HG02981 (cell line): Measurements from ENCODE around the gene PROSER3.

Experiments used
- ATAC-seq: cut with Tn5 transposase; IDR thresholded peaks from one replicate; pipeline ENCODE4 v1.9.1; 2021; ENCODE audit warnings: mild to moderate bottlenecking, moderate library complexity; ENCODE audit not compliant: unreplicated experiment

Gene PROSER3

DNA sequence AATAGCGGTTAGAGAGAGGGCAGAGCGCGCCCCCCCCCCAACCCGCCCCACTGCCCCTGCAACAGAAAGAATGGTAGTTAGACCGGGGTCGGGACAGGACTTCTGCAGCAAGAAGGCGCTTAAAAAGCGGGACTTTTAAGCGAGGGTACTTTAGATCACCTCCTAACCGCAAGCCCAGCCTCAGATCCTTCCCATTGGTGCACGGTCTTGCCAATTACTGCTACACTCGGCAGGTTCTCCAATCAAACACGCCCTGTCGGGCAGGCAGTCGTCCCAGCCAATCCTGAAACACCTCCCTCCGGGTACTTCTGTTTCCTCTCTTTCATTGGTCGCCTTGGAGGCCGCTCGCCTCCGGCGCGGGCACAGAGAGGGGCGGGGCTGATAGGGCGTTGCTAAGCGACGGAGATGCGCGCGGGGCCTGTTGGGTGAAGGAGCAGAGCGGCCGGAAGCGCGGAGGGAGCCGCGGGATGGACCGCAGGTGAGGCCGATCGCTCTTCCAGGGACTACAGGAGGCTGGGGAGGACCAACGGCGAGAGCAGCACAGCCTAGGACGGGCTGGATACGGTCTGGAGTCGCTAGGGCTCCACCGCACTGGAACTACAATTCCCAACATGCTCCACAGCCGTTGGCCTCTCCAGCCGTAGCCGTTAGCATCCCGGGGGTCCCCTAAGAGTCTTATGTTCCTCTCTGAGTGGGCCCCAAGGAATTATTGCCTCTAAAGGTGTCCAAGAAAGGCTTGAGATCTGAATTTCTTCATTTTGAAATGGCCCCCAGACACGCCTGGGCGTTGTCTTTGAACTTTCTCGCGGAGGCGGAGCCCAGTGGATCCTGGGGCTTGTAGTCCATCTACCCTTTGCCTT, at the start of gene PROSER3:
PROSER3 (plus strand) TSS at position 428 of the 860 bp plus-strand sequence; CDS start at position 468, 40 bp downstream.
- peak; percentile 98 for ATAC-seq

DNA sequence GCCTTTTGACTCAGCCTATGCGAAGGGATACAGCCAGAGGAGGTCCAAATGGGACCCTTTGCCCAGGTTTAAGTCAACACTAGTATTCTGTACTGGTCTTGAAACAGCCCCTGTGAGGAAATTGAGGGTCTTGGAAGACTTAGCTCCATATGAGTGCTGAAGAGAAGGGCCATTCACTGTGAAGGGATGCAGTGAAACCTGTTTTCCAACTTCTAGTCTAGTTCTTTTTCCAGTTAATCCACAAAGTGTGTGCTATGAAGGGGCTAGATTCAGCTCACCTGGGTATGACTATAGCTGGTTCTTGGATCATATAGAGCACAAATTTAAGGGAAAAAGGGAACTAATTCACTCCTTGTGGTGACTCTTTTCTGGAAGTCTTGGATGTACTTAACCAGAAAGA, 49.6 kb upstream of the PROSER3 start:
- ATAC-seq = no peak

DNA sequence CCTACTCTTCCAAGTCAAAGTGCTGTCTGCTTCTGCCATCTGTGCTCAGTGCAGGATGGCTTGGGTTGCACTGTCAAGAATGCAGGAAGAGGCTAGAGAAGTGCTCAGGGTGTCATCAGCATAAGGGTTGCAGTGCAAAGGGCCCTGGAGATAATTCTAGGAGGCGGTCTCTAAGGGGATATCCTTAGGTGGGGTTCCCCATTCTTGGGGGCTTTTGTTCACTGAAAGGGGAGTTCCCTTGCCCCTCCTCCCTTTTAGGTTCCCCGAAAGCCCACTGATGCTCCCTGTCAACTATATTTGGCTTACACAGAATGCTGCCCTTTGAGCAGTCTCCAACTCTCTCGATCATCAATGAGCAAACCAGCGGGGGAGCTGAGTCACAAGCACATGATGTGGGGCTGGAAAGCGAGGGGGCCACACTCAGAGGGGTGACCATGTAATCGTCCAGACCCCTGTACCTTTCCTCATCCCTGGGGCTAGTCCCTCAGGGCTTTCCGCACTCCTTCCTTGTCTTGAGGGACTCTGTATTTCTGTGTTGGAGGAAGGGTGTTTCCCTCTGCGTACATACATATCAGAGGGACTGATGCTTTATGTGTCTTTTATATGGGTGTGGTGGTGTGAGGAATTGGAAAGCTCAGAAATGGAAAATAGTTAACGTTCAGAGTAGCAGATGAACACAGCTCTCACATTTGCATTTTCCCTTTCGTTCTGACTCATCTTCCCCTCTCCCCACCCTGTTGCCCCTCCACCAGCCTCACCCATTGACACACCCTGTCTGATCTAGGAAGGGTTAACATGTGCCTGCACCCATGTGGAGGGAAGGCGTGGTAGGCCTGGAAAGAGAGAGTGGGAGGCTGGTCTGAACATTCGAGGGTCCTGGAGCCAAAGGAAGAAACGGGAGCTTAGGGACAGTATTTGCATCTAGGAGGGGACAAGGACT, 46.9 kb upstream of the PROSER3 start:
- ATAC-seq = no peak

DNA sequence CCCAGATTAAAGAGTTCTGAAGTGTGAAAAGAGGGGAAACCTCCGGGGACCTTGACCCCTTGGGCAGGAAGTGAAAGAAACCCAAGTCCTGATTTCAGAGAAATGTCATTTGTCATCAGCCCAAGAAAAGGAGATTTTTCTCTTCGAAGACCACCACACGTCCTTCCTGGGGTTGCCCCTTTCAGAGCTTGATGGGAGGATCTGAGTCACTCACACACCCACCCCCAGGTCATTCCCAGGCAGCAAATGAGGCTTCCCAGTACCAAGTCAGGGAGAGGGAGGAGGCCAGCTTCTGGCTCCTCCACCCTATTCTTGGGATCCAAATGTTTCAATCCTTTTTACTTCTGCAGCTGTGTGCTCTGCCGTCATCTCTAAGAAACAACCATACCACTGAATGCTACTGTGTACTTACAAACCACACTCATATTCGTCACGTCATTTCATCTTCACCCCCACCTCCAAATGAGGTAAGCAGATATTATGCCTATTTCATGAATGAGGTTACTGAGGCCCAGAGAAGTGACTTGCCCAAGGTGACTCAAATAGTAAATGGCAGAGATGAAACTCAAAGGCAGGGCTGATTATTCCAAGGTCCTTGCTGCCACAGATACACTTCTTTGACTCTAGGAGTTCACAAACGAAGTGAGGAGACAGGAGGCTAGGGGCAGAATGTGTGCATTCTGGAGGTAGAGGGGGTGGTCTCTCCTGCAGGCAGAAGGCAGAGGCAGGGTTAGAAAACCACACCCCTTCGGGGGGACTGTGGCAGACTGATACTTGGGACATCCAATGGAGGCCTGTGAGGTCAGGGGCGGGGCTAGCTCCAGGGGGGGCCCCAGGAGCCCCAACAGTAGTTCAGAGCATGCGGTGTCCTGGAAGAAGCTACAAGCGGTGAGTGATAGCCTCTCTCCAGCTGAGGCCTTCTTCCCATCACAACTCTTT, 45.1 kb upstream of the PROSER3 start:
- no peak for ATAC-seq

DNA sequence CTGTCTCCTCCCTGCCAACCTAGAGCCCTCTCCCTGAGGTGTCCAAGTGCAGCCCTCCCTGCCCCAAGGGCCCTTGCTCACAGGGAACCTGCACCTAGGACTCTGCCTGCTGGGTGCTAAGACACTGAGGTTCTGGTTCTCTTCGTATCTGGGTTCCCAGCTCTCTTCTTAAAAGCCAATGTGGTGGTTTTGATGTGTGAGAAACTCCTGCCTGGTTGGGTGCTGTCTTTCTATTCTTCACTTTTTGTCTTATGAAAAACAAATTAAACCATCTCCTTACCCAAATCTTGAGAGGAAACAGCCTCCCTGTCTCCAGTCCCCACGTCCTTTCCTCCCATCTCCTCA, 44.5 kb upstream of the PROSER3 start:
- no peak for ATAC-seq

DNA sequence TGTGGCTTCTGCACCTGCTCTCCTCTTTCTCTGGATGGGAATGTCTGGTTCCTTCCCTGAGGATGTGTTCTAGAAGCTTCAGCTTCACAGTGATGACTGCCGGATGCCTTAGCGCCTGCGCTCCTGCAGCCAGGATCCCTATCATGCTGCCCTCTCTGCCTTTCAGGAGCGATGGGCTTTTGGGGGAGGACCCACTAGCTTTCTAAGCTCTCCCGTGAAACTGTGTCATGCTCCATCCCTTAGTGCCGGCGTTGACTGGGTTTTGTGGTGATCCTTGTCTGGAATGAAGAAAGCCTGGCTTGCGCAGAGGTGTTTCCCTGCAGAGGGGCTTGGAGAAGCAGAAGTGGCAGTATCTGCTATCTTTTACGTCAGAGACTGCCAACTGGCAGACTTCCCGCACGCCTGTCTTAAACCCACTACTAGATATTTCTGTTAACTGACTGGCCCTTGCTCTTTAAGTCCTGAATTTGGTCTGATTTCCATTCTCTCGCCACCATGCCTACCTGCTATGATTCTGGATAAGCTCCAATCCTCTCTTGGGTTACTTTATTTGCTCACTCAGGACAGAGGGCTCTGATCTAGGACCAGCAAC, 44.0 kb upstream of the PROSER3 start:
- ATAC-seq = no peak

DNA sequence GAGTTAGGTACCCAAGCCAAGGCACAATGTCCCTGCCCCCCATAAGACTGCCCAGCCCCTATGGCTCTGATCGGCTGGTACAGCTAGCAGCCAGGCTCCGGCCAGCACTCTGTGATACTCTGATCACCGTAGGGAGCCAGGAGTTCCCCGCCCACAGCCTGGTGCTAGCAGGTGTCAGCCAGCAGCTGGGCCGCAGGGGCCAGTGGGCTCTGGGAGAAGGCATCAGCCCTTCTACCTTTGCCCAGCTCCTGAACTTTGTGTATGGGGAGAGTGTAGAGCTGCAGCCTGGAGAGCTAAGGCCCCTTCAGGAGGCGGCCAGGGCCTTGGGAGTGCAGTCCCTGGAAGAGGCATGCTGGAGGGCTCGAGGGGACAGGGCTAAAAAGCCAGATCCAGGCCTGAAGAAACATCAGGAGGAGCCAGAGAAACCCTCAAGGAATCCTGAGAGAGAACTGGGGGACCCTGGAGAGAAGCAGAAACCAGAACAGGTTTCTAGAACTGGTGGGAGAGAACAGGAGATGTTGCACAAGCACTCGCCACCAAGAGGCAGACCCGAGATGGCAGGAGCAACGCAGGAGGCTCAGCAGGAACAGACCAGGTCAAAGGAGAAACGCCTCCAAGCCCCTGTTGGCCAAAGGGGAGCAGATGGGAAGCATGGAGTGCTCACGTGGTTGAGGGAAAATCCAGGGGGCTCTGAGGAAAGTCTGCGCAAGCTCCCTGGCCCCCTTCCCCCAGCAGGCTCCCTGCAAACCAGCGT, 43.2 kb upstream of the PROSER3 start:
- no peak for ATAC-seq

DNA sequence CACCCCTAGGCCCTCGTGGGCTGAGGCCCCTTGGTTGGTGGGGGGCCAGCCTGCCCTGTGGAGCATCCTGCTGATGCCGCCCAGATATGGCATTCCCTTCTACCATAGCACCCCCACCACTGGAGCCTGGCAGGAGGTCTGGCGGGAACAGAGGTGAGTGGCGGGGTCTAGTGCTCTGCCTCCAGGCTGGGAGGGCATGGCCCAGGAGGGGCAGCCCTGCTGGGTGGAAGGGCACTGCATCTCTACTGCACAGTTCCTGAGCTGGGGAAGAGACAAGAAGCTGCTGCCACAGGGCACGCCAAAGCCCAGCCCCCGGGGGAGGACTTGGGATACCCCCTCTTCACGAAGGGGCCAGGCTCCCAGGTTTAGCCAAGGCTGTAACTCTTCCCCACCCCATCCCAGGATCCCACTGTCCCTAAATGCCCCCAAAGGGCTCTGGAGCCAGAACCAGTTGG, 42.6 kb upstream of the PROSER3 start:
- no peak for ATAC-seq

DNA sequence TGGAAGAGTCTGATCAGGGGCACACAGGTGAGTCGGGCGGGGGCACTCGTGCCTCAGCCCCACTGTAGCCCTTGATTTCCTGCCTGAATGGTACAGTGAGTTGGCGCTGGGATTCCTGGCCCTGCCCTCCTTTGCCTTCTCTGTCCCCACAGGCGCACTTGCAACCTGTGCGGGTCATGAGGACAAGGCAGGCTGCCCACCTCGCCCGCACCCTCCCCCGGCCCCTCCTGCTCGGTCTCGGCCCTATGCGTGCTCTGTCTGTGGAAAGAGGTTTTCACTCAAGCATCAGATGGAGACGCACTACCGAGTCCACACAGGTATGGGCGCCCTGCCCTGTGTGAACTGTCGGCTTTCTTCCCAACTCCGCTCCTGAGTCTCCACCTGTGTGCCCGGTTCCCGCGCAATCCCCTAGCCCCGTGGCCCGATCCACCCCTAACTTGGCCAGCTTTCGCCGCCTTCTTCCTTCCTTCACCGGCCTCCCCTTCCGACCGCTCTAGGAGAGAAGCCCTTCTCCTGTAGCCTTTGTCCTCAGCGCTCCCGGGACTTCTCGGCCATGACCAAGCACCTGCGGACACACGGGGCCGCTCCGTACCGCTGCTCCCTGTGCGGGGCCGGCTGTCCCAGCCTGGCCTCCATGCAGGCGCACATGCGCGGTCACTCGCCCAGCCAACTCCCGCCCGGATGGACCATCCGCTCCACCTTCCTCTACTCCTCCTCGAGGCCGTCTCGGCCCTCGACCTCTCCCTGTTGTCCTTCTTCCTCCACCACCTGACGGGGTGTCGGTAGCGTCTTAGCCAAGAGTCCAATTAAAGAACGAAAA, 41.8 kb upstream of the PROSER3 start:
- no peak for ATAC-seq

DNA sequence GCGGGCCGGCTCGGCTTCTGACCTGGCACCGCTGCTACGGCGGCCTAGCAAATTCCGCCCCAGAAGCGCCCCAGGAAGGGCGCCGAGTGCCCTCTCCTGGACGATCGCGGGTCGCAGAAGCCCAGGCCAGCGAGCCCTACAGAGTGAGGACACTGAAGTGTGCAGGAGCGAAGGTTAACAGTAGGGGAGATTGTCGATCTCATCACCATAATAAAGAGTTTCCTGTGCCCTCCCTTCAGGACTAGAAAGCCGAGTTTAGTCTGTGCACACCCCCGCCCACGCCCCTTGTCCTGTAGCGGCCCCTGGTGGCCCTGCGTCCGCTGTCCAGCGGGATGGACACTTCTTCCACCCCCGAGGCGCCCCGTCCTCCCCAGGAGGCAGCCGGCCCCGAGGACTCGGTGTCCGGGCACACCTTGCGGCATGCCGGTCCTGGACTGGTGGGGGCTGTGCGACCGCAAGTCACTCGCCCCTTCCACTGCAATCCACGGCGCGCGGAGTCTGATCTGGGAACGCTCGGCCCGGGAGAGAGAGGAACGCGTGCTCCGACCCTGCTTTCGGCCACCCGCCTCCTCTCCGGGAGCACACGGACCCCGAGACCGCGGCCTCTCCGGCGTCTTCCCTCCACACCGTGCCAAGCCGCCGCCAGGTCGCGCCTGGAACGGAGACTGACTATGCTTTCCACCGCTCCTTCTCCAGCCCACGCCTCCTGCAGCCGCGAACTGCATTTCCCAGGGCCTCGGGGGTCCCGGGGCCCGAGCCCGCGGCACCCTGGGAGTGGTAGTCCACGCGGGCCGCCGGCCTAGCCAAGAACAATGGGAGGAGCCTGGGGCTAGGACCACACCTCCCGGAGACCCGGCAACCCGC, 40.9 kb upstream of the PROSER3 start:
- ATAC-seq = peak; percentile 60

DNA sequence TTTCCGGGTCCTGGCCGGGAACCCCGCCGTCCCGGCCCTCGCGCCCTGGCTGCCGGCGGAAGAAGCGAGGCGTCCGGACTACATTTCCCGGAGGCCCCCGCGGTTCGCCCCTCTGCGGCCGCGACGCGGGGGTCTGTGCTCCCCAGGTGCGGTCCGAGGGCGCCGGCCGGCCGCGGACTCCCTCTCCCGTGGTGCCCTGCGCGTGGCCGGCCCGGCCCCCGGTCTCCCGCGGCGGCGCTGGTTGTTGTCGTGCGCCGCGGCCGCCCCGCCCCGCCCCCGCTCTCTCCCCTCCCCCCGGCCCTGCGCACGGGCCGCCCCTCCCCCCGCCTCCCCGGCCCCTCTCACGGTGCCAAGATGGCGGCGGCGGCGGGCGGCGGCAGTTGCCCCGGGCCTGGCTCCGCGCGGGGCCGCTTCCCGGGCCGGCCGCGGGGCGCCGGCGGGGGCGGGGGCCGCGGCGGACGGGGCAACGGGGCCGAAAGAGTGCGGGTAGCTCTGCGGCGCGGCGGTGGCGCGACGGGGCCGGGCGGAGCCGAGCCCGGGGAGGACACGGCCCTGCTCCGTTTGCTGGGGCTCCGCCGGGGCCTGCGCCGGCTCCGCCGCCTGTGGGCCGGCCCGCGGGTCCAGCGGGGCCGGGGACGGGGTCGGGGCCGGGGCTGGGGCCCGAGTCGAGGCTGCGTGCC, 40.2 kb upstream of the PROSER3 start, which contains the start of gene KMT2B:
KMT2B (plus strand) TSS at position 339 of the 680 bp plus-strand sequence; CDS start at position 355, 16 bp downstream.
- peak; percentile 43 for ATAC-seq

DNA sequence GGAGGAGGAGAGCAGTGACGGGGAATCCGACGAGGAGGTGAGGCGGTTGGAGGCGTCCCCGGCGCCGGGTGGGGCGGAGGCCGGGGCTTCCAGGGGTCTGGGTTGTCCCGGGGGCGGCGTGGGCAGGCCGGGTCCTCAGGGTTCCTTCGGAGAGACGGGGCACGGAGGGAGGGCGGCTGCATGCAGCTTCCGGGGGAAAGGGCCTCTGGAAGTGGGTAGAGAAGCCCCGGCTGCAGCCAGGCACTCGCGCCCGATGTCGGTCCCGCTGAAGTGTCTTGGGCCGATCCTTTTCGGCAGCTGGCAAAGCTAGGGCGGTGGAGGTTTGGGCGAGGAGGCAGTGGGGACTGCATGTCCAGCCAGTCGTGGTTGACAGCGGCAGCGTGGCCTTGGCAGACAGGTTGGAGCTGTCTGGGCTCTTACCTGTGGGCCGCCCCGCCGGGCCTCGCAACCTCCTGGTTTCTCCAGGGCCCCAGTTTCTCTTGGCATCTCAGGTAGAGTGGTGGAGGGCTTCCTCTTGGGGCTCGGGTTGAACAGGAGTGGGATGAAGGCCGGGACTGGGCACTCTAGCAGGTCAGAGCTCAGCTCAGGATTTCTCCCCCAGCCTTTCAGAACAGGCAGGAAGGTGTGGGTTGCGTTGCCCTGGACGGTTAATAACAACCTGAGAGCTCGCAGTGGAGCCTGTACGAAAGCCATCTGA, 39.5 kb upstream of the PROSER3 start:
- no peak for ATAC-seq

DNA sequence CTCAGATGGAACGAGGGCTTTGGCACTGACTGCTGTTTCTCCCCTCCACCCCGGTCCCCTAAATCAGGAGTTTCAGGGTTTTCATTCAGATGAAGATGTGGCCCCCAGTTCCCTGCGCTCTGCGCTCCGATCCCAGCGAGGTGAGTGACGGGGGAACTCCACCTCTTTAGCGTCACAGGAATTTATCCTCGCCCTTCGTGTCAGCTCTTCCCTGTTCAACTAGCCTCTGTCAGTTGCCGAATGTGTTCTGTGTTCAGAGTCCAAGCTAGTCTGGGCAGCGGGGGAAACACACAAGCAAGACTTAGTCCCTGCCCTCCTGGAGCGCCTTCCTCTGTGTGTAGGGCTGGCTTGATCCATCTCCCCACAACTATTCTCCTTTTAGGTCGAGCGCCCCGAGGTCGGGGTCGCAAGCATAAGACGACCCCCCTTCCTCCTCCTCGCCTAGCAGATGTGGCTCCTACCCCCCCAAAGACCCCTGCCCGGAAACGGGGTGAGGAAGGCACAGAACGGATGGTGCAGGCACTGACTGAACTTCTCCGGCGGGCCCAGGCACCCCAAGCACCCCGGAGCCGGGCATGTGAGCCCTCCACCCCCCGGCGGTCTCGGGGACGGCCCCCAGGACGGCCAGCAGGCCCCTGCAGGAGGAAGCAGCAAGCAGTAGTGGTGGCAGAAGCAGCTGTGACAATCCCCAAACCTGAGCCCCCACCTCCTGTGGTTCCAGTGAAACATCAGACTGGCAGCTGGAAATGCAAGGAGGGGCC, 38.4 kb upstream of the PROSER3 start:
- ATAC-seq = no peak

DNA sequence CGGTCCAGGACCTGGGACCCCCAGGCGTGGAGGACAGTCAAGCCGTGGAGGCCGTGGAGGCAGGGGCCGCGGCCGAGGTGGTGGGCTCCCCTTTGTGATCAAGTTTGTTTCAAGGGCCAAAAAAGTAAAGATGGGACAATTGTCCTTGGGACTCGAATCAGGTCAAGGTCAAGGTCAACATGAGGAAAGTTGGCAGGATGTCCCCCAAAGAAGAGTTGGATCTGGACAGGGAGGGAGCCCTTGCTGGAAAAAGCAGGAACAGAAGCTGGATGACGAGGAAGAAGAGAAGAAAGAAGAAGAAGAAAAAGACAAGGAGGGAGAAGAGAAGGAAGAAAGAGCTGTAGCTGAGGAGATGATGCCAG, 37.8 kb upstream of the PROSER3 start:
- ATAC-seq = no peak

DNA sequence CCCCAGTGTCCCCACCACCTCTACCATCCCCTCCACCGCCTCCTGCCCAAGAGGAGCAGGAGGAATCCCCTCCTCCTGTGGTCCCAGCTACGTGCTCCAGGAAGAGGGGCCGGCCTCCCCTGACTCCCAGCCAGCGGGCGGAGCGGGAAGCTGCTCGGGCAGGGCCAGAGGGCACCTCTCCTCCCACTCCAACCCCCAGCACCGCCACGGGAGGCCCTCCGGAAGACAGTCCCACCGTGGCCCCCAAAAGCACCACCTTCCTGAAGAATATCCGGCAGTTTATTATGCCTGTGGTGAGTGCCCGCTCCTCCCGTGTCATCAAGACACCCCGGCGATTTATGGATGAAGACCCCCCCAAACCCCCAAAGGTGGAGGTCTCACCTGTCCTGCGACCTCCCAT, 37.3 kb upstream of the PROSER3 start:
- ATAC-seq = no peak

DNA sequence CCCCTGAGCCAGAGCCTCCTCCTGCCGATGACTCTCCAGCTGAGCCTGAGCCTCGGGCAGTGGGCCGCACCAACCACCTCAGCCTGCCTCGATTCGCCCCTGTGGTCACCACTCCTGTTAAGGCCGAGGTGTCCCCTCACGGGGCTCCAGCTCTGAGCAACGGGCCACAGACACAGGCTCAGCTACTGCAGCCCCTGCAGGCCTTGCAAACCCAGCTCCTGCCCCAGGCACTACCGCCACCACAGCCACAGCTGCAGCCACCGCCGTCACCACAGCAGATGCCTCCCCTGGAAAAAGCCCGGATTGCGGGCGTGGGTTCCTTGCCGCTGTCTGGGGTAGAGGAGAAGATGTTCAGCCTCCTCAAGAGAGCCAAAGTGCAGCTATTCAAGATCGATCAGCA, 36.6 kb upstream of the PROSER3 start:
- no peak for ATAC-seq
